HEK293 (cell line): ENCODE results near the gene HRC.

ENCODE experiments used
- CTCF ChIA-PET: fragments of 350-600 bp; formaldehyde crosslinking; extraction: SDS; loops from one replicate; lab custom pipeline; 2021; ENCODE audit warnings: antibody characterized with exemption; lab: Yijun Ruan, JAX
- POLR2A ChIA-PET: fragments of 300-600 bp; formaldehyde crosslinking; extraction: SDS; loops from one replicate; lab custom pipeline; 2020; ENCODE audit warnings: antibody characterized with exemption, inconsistent platforms; lab: Yijun Ruan, JAX
- H3K27ac ChIP-seq: fragments of 200-500 bp; sonication (Bioruptor generic); 2 replicates; pipeline ENCODE4 v1.5.1; 2014; ENCODE audit warnings: low read depth, low read length, control low read depth, inconsistent platforms; ENCODE audit errors: extremely low read depth
- H3K36me3 ChIP-seq, 2 experiments: fragments of 200-500 bp in 1 of 2; sonication (Bioruptor generic) in 1 of 2; 1 replicate in 1 of 2; 2 replicates in 1 of 2; pipeline ENCODE4 v1.5.1; 2014 to 2017; ENCODE audit warnings: inconsistent platforms in 2 of 2, low read length in 2 of 2; ENCODE audit not compliant: control insufficient read depth in 2 of 2, insufficient read depth in 1 of 2
- H3K4me1 ChIP-seq: fragments of 200-500 bp; sonication (Bioruptor generic); 2 replicates; pipeline ENCODE4 v1.5.1; 2014; ENCODE audit warnings: mild to moderate bottlenecking, low read length, inconsistent platforms; ENCODE audit not compliant: control insufficient read depth, insufficient read depth
- H3K4me3 ChIP-seq: 2 replicates; pipeline ENCODE4 v1.5.1; 2011; ENCODE audit warnings: low read depth, mild to moderate bottlenecking, control low read depth, low read length, moderate library complexity
- H3K9me3 ChIP-seq: fragments of 200-500 bp; sonication (Bioruptor generic); 2 replicates; pipeline ENCODE4 v1.5.1; 2014; ENCODE audit warnings: low read depth, low read length, inconsistent platforms; ENCODE audit not compliant: control insufficient read depth, insufficient read depth
- GFI1B ChIP-seq: fragments of 450-650 bp; formaldehyde crosslinking; IDR thresholded peaks from 2 replicates; pipeline ENCODE4 v1.5.1; 2016; ENCODE audit warnings: missing biosample characterization, missing genetic modification characterization
- PRDM6 ChIP-seq: fragments of 450-650 bp; formaldehyde crosslinking; IDR thresholded peaks from 2 replicates; pipeline ENCODE4 v1.5.1; 2017; ENCODE audit warnings: missing biosample characterization, missing genetic modification characterization
- SCRT1 ChIP-seq: fragments of 450-650 bp; formaldehyde crosslinking; IDR thresholded peaks from 2 replicates; pipeline ENCODE4 v1.5.1; 2016; ENCODE audit warnings: missing biosample characterization, missing genetic modification characterization, borderline replicate concordance
- SP2 ChIP-seq: fragments of 450-650 bp; formaldehyde crosslinking; IDR thresholded peaks from 2 replicates; pipeline ENCODE4 v1.5.1; 2016; ENCODE audit warnings: missing biosample characterization, missing genetic modification characterization
- YY1 ChIP-seq: fragments of 450-650 bp; formaldehyde crosslinking; IDR thresholded peaks from 2 replicates; pipeline ENCODE4 v1.5.1; 2018; ENCODE audit warnings: missing biosample characterization, missing genetic modification characterization
- YY2 ChIP-seq: fragments of 450-650 bp; formaldehyde crosslinking; IDR thresholded peaks from 2 replicates; pipeline ENCODE4 v1.5.1; 2016; ENCODE audit warnings: missing biosample characterization, missing genetic modification characterization
- ZBTB11 ChIP-seq: fragments of 450-650 bp; formaldehyde crosslinking; conservative IDR thresholded peaks from 2 replicates; pipeline ENCODE4 v1.5.1; 2016; ENCODE audit warnings: low read depth, missing biosample characterization, missing genetic modification characterization
- ZBTB17 ChIP-seq: fragments of 450-650 bp; formaldehyde crosslinking; IDR thresholded peaks from 2 replicates; pipeline ENCODE4 v1.5.1; 2016; ENCODE audit warnings: missing biosample characterization, missing genetic modification characterization
- ZNF133 ChIP-seq: fragments of 450-650 bp; formaldehyde crosslinking; IDR thresholded peaks from 2 replicates; pipeline ENCODE4 v1.5.1; 2016; ENCODE audit warnings: missing biosample characterization, missing genetic modification characterization
- ZNF221 ChIP-seq: fragments of 450-650 bp; formaldehyde crosslinking; IDR thresholded peaks from 2 replicates; pipeline ENCODE4 v1.5.1; 2017; ENCODE audit warnings: missing biosample characterization, missing genetic modification characterization, borderline replicate concordance
- ZNF350 ChIP-seq: fragments of 450-650 bp; formaldehyde crosslinking; IDR thresholded peaks from 2 replicates; pipeline ENCODE4 v1.5.0; 2017; ENCODE audit warnings: missing biosample characterization, mild to moderate bottlenecking, missing genetic modification characterization
- ZNF354C ChIP-seq: fragments of 450-650 bp; formaldehyde crosslinking; IDR thresholded peaks from 2 replicates; pipeline ENCODE4 v1.5.1; 2016; ENCODE audit warnings: missing biosample characterization, missing genetic modification characterization, low read depth, borderline replicate concordance
- ZNF362 ChIP-seq: fragments of 450-650 bp; formaldehyde crosslinking; IDR thresholded peaks from 2 replicates; pipeline ENCODE4 v1.5.1; 2016; ENCODE audit warnings: missing biosample characterization, missing genetic modification characterization
- ZNF530 ChIP-seq: fragments of 450-650 bp; formaldehyde crosslinking; IDR thresholded peaks from 2 replicates; pipeline ENCODE4 v1.5.1; 2016; ENCODE audit warnings: low read depth, missing biosample characterization, missing genetic modification characterization
- ZNF555 ChIP-seq: fragments of 450-650 bp; formaldehyde crosslinking; conservative IDR thresholded peaks from 2 replicates; pipeline ENCODE4 v1.5.1; 2017; ENCODE audit warnings: missing biosample characterization, mild to moderate bottlenecking, missing genetic modification characterization, inconsistent platforms
- ZNF596 ChIP-seq: fragments of 450-650 bp; IDR thresholded peaks from 2 replicates; pipeline ENCODE4 v1.5.0; 2018; ENCODE audit warnings: missing biosample characterization, mild to moderate bottlenecking, missing genetic modification characterization, moderate library complexity
- ZNF639 ChIP-seq: fragments of 450-650 bp; formaldehyde crosslinking; IDR thresholded peaks from 2 replicates; pipeline ENCODE4 v1.5.1; 2016; ENCODE audit warnings: missing biosample characterization, missing genetic modification characterization
- ZNF677 ChIP-seq: fragments of 450-650 bp; IDR thresholded peaks from 2 replicates; pipeline ENCODE4 v1.5.0; 2018; ENCODE audit warnings: missing biosample characterization, mild to moderate bottlenecking, missing genetic modification characterization, moderate library complexity
- ZNF785 ChIP-seq: fragments of 450-650 bp; formaldehyde crosslinking; IDR thresholded peaks from 2 replicates; pipeline ENCODE4 v1.5.1; 2016; ENCODE audit warnings: missing biosample characterization, missing genetic modification characterization
- TF ChIP-seq, protein P1 (sequence below): fragments of 450-650 bp; IDR thresholded peaks from 2 replicates; pipeline ENCODE4 v1.5.1; 2018; ENCODE audit warnings: missing biosample characterization, mild to moderate bottlenecking, missing genetic modification characterization
- TF ChIP-seq, protein P2 (sequence below): fragments of 450-650 bp; formaldehyde crosslinking; IDR thresholded peaks from 2 replicates; pipeline ENCODE4 v1.5.1; 2016; ENCODE audit warnings: missing biosample characterization, missing genetic modification characterization

The HRC gene

GRCh38 chr19:49128545-49129237 is 26.5 kb downstream of the HRC start (continued):
- peak; percentile 44; the same call in 1 of the 2 replicates for TF ChIP-seq ZBTB11 (tag by site-specific recombination)
- TF ChIP-seq SCRT1 (tag by site-specific recombination): no peak
- TF ChIP-seq ZNF555 (tag by site-specific recombination): no peak
- TF ChIP-seq ZNF362: peak; percentile 61; the same call in 1 of the 2 replicates
- TF ChIP-seq ZNF221 (tag by site-specific recombination): no peak
- TF ChIP-seq ZNF596: no peak
- no peak for TF ChIP-seq ZNF350 (tag by site-specific recombination)
- TF ChIP-seq SP2 (tag by site-specific recombination): no peak

GRCh38 chr19:49127674-49128544 is 27.3 kb downstream of the HRC start:
- Histone ChIP-seq H3K36me3 (peaks cover 0 to 15% of the 10 kb centered on the region in 2 experiments; a peak in 2 of 3 replicates), H3K4me1 (peaks cover 7% of the 10 kb centered on the region), H3K9me3 (no peaks in the 10 kb centered on the region), H3K27ac (peak overlapping the region; percentile 60; the same call in 1 of the 2 replicates), H3K4me3 (peak overlapping the region; percentile 53)
- ChIA-PET CTCF (interaction anchor here (0.5 to 3.2 kb wide), 10 partner anchors 14 to 202 kb away, joined by 3 to 20 read pairs (median 4); partner anchors contain the start of gene LIN7B), POLR2A (interaction anchor here (0.5 to 1.4 kb wide), 20 partner anchors 8 to 1714 kb away, joined by 3 to 27 read pairs (median 5); partner anchors contain the start of genes C19orf73, GYS1, LIN7B and PPFIA3)
- no peak for TF ChIP-seq ZNF350 (tag by site-specific recombination)
- TF ChIP-seq, protein P1, sequence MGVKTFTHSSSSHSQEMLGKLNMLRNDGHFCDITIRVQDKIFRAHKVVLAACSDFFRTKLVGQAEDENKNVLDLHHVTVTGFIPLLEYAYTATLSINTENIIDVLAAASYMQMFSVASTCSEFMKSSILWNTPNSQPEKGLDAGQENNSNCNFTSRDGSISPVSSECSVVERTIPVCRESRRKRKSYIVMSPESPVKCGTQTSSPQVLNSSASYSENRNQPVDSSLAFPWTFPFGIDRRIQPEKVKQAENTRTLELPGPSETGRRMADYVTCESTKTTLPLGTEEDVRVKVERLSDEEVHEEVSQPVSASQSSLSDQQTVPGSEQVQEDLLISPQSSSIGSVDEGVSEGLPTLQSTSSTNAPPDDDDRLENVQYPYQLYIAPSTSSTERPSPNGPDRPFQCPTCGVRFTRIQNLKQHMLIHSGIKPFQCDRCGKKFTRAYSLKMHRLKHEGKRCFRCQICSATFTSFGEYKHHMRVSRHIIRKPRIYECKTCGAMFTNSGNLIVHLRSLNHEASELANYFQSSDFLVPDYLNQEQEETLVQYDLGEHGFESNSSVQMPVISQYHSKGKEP (tag by site-specific recombination): 0 out of 2 replicates have a peak, but pooled peaks have one; percentile 12
- peak; percentile 65; the same call in 1 of the 2 replicates for TF ChIP-seq ZNF785 (tag by site-specific recombination)
- TF ChIP-seq ZBTB17 (tag by site-specific recombination): peak; percentile 71
- TF ChIP-seq, protein P2, sequence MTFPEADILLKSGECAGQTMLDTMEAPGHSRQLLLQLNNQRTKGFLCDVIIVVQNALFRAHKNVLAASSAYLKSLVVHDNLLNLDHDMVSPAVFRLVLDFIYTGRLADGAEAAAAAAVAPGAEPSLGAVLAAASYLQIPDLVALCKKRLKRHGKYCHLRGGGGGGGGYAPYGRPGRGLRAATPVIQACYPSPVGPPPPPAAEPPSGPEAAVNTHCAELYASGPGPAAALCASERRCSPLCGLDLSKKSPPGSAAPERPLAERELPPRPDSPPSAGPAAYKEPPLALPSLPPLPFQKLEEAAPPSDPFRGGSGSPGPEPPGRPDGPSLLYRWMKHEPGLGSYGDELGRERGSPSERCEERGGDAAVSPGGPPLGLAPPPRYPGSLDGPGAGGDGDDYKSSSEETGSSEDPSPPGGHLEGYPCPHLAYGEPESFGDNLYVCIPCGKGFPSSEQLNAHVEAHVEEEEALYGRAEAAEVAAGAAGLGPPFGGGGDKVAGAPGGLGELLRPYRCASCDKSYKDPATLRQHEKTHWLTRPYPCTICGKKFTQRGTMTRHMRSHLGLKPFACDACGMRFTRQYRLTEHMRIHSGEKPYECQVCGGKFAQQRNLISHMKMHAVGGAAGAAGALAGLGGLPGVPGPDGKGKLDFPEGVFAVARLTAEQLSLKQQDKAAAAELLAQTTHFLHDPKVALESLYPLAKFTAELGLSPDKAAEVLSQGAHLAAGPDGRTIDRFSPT (tag by site-specific recombination): no peak
- peak; percentile 76 for TF ChIP-seq YY2 (tag by site-specific recombination)
- no peak for TF ChIP-seq ZNF639 (tag by site-specific recombination)
- no peak for TF ChIP-seq ZNF677 (tag by site-specific recombination)
- TF ChIP-seq PRDM6: no peak
- TF ChIP-seq ZNF530 (tag by site-specific recombination): no peak
- no peak for TF ChIP-seq ZNF354C (tag by site-specific recombination)
- no peak for TF ChIP-seq ZNF133 (tag by site-specific recombination)
- no peak for TF ChIP-seq GFI1B (tag by site-specific recombination)
- peak; percentile 78; the same call in 1 of the 2 replicates for TF ChIP-seq YY1 (tag by site-specific recombination)
